ENCODE data around the gene AVEN.

DNA sequence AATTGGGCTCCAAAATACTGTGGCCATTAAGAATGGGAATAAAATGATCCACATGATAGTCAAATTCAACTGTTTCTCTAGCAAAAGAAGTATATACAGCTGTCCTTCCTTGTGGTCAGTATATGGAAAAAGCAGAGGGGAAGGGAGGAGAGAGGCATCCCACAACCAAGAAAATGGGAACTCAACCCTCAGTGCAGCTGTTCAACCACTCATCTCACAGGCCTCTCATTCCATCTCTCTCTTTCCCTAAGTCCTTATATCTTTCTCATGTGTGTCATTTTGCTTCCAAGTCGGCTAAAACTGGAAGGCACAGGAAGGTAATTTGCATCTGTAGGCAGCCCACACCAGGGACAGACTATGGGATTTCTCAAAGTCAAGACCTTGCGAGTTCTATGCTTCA is 27.5 kb downstream of the AVEN start:
- TF ChIP-seq, protein P1, sequence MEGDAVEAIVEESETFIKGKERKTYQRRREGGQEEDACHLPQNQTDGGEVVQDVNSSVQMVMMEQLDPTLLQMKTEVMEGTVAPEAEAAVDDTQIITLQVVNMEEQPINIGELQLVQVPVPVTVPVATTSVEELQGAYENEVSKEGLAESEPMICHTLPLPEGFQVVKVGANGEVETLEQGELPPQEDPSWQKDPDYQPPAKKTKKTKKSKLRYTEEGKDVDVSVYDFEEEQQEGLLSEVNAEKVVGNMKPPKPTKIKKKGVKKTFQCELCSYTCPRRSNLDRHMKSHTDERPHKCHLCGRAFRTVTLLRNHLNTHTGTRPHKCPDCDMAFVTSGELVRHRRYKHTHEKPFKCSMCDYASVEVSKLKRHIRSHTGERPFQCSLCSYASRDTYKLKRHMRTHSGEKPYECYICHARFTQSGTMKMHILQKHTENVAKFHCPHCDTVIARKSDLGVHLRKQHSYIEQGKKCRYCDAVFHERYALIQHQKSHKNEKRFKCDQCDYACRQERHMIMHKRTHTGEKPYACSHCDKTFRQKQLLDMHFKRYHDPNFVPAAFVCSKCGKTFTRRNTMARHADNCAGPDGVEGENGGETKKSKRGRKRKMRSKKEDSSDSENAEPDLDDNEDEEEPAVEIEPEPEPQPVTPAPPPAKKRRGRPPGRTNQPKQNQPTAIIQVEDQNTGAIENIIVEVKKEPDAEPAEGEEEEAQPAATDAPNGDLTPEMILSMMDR (IDR thresholded peaks at IDR 0.05) = no peak
- no peak for TF ChIP-seq POLR2A (IDR thresholded peaks at IDR 0.05)
- no peak for TF ChIP-seq EP300 (IDR thresholded peaks at IDR 0.05)
- TF ChIP-seq POLR2AphosphoS5 (IDR thresholded peaks at IDR 0.05) = no peak
